ENCODE measurements around the gene WDFY4. TPM values are rescaled to one million over a fixed set of nuclear protein-coding genes. Genes with fewer than 3 reads are reported as not detected.

The WDFY4 gene
- total and polyA plus RNA-seq, 2 of the 13 experiments (the other 11 are each of a cell fraction or from before 2014, with no cell fraction given): not detected

GRCh38 chr10:48951707-48952106 is 267.0 kb downstream of the WDFY4 start:
- Histone ChIP-seq H3K4me3 (replicated peaks in 1 of 3; ENCODE audit: insufficient read depth in 1 of 3, low read depth in 2 of 3, low read length in 3 of 3) (no peak overlapping the region), H3K27ac (ENCODE audit: extremely low read length, insufficient read depth, low read length) (no peak overlapping the region), H3K9me3 (ENCODE audit: low read length) (no peaks in the 10 kb centered on the region), H3K4me1 (ENCODE audit: insufficient read depth, low read length) (no peaks in the 10 kb centered on the region), H3K9ac (ENCODE audit: insufficient read depth, low read depth, low read length) (no peak overlapping the region), H3K27me3 (ENCODE audit: control insufficient read depth in 1 of 2, insufficient read depth in 2 of 2, low read length in 2 of 2) (peaks cover 0 to 1% of the 10 kb centered on the region in 2 experiments; a peak in 2 of 5 replicates), H3K36me3 (replicated peaks in 1 of 2; ENCODE audit: control insufficient read depth in 1 of 2, insufficient read depth in 2 of 2, low read length in 2 of 2) (no peaks in the 10 kb centered on the region), H3K4me2 (ENCODE audit: low read depth, low read length) (no peak overlapping the region), H4K20me1 (ENCODE audit: insufficient read depth, low read length) (no peaks in the 10 kb centered on the region), H2AFZ (ENCODE audit: low read length) (no peak overlapping the region), H3K79me2 (ENCODE audit: insufficient read depth, low read length) (no peaks in the 10 kb centered on the region)
- ATAC-seq (no peak), FAIRE-seq (no peak), DNase-seq (ENCODE audit: low spot score) (no peak)
- WGBS (ENCODE audit: low lambda C conversion rate): 14% methylated on average over 4 of the region's 7 CpGs
- TF ChIP-seq ZBTB46 (CRISPR knock-in tag; IDR thresholded peaks at IDR 0.05; ENCODE audit: borderline replicate concordance) (no peak), KAT7 (CRISPR knock-in tag; IDR thresholded peaks at IDR 0.05; ENCODE audit: borderline replicate concordance) (no peak), RXRB (CRISPR knock-in tag; IDR thresholded peaks at IDR 0.05; ENCODE audit: borderline replicate concordance) (no peak), BRF2 (CRISPR knock-in tag; IDR thresholded peaks at IDR 0.05) (no peak), AHR (CRISPR knock-in tag; IDR thresholded peaks at IDR 0.05) (no peak)
- intact Hi-C loops (cut with micrococcal nuclease; ENCODE audit: unreplicated experiment): no loop called here
- in situ Hi-C loops (cut with HindIII; ENCODE audit: extremely low pct_ligation_motif_present, low pct_unique_long_range_greater_than_20kb): no loop called here
- BruUV-seq (replicated peaks): no TSS peak
- CTCF ChIA-PET (ENCODE audit: low intra/inter-chr PET ratio, low total read pairs): no interaction called here
- POLR2A ChIA-PET: no interaction called here

All from HepG2 (cell line).